Measurements from ENCODE around the gene MRGPRG.
"Not testable (repeated sequence)": the region's sequence is repeated elsewhere in the genome, so short reads cannot be mapped to it uniquely, and the experiment has no call there.

Gene MRGPRG

DNA sequence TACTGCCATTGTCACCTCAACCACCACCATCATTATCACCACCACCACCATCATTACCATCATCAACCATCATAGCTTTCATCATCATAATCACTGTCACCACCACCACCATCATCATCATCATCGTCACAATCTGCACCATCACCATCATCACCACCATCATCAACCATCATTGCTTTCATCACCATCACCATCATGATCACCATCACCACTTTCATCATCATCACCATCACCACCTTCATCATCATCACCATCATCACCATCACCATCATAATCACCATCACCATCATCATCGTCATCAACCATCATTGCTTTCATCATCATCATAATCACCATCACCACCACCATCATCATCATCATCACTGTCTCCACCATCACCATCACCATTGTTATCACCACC lies 44.8 kb downstream of the MRGPRG start:
- no peak for DNase-seq

GRCh38 chr11:3171931-3172560 lies 46.6 kb downstream of the MRGPRG start:
- no peak for DNase-seq

DNA sequence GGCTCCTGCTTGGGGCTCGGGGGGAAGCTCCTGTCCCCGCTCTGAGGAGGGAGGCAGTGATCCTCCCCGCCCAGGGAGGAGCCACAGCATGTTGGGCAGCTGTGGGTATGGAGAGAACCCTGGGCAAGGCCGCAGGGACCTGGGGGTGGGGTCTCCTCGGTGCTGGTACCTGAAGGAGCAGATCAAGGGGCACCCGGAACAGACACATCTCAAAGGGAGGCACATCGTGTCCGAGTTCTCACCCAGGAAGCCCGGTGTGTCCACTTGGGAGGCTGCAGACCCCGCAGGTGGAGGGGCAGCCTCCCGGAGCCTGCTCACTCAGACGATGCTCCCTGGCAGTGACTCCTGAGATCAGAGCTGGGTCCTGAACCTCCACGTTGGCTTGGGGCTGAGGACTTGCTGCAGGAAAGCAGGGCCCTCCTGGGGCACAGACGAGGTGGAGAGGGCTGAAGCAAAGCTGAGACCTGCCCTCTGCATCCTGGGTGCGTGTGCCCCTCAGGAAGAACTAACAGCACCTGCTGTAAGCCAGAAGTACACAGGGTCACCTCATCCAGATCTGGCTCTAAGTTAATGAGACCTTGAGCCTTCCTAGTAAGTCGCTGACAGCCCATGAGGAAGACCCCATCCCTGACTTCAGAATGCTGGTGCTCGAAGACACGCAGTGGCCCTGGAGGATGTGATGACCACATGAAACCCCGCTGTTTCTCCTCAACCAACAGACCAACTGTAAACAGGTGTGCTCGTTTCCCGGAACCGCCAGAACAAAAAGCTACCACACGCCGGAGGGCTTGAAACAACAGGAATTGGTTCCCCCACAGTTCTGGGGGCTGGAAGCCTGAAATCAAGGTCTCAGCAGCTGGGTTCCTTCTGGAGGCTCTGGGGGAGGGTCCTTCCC lies 47.6 kb downstream of the MRGPRG start:
- no peak for DNase-seq

- no peak for DNase-seq
Measured at GRCh38 chr11:3170044-3170755, 48.4 kb downstream of the MRGPRG start.

- DNase-seq: peak; percentile 64
Measured at GRCh38 chr11:3169255-3170043, 49.2 kb downstream of the MRGPRG start.

GRCh38 chr11:3168742-3169254 lies 49.8 kb downstream of the MRGPRG start:
- not testable (repeated sequence) for DNase-seq
